Measurements from ENCODE around the gene TRANK1.
A peak's percentile ranks its signal among the peaks of the same experiment; 100 is the strongest.

TRANK1 gene

DNA sequence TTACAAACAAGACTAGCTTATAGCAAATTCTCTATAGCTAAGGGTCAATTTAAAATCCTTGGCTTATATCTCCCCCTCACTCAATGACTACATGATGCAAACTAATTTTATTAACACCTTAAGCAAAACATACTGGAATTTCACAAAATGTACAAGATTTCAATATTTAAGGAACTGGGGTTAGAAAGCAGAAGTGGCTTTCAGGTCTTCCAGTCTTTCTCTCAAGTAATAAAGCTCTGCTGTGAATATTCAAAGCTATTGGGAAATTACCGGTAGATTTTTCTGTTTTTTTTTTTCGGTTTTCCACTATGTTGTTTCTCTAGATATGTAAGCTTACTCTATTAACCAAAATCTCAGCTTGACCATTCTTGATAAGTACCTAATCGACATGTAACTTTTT is 44.2 kb upstream of the TRANK1 start:
- H3F3A ChIP-seq (ENCODE audit: control insufficient read depth, insufficient read depth) = peaks cover 28% of the 10 kb centered on the region
- no peaks in the 10 kb centered on the region for H3K27me3 ChIP-seq (ENCODE audit: control insufficient read depth, low read length)
- H3K4me3 ChIP-seq (ENCODE audit: low read length) = peak overlapping the region; percentile 87
- TF ChIP-seq, protein P1, sequence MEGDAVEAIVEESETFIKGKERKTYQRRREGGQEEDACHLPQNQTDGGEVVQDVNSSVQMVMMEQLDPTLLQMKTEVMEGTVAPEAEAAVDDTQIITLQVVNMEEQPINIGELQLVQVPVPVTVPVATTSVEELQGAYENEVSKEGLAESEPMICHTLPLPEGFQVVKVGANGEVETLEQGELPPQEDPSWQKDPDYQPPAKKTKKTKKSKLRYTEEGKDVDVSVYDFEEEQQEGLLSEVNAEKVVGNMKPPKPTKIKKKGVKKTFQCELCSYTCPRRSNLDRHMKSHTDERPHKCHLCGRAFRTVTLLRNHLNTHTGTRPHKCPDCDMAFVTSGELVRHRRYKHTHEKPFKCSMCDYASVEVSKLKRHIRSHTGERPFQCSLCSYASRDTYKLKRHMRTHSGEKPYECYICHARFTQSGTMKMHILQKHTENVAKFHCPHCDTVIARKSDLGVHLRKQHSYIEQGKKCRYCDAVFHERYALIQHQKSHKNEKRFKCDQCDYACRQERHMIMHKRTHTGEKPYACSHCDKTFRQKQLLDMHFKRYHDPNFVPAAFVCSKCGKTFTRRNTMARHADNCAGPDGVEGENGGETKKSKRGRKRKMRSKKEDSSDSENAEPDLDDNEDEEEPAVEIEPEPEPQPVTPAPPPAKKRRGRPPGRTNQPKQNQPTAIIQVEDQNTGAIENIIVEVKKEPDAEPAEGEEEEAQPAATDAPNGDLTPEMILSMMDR (IDR thresholded peaks at IDR 0.05; ENCODE audit: low read depth, low read length, poor library complexity, severe bottlenecking) = no peak
- no peak for TF ChIP-seq EZH2phosphoT487 (IDR thresholded peaks at IDR 0.05; ENCODE audit: borderline replicate concordance, low read length)
- no peak overlapping the region for H3K27ac ChIP-seq (ENCODE audit: low read depth, low read length)
- no peaks in the 10 kb centered on the region for H3K9me2 ChIP-seq (replicated peaks; ENCODE audit: control insufficient read depth, low read length)
- peaks cover 39% of the 10 kb centered on the region; the same call in 1 of the 2 replicates for H4K20me1 ChIP-seq (ENCODE audit: control insufficient read depth, insufficient read depth, low read depth, low read length)
- no peaks in the 10 kb centered on the region for H3K9me3 ChIP-seq (ENCODE audit: control insufficient read depth, insufficient read depth, low read length)
- H3K36me3 ChIP-seq (ENCODE audit: control insufficient read depth, low read length) = peaks cover 89% of the 10 kb centered on the region
- H3K79me2 ChIP-seq (ENCODE audit: control insufficient read depth, low read length) = peaks cover 64% of the 10 kb centered on the region
- H3K4me1 ChIP-seq (ENCODE audit: control insufficient read depth, low read length) = peaks cover 40% of the 10 kb centered on the region
- peak overlapping the region; percentile 98 for H3K4me2 ChIP-seq (ENCODE audit: low read length)

DNA sequence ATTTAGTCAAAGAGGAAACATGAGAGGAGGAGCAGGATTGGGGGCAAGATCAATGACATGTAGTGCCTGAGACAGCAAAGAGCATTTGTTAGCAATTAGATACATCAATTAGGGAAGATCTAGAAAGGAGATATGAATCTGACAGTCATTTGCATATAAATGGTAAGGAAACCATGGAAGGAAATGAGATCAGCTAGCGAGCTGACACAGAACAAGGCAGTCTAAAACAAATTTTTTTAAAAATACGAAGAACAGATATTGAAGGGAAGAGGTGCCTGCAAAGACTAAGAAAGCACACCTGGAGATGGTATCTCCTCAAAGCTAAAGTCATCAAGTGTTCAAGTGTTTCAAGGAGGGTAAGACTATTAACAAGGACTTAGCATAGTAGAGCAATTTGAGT is 43.5 kb upstream of the TRANK1 start:
- Histone ChIP-seq H3K4me3 (ENCODE audit: low read length) (peak overlapping the region; percentile 87), H3K27ac (ENCODE audit: low read depth, low read length) (peak overlapping the region; percentile 19; the same call in 1 of the 2 replicates), H3F3A (ENCODE audit: control insufficient read depth, insufficient read depth) (peaks cover 28% of the 10 kb centered on the region), H3K36me3 (ENCODE audit: control insufficient read depth, low read length) (peaks cover 92% of the 10 kb centered on the region), H3K27me3 (ENCODE audit: control insufficient read depth, low read length) (no peaks in the 10 kb centered on the region), H3K9me3 (ENCODE audit: control insufficient read depth, insufficient read depth, low read length) (no peaks in the 10 kb centered on the region), H3K9me2 (replicated peaks; ENCODE audit: control insufficient read depth, low read length) (no peaks in the 10 kb centered on the region), H3K4me2 (ENCODE audit: low read length) (peak overlapping the region; percentile 98), H3K79me2 (ENCODE audit: control insufficient read depth, low read length) (peaks cover 60% of the 10 kb centered on the region), H4K20me1 (ENCODE audit: control insufficient read depth, insufficient read depth, low read depth, low read length) (peaks cover 39% of the 10 kb centered on the region; the same call in 1 of the 2 replicates), H3K4me1 (ENCODE audit: control insufficient read depth, low read length) (peaks cover 40% of the 10 kb centered on the region)
- TF ChIP-seq, protein P1 (IDR thresholded peaks at IDR 0.05; ENCODE audit: low read depth, low read length, poor library complexity, severe bottlenecking) = no peak
- no peak for TF ChIP-seq EZH2phosphoT487 (IDR thresholded peaks at IDR 0.05; ENCODE audit: borderline replicate concordance, low read length)

DNA sequence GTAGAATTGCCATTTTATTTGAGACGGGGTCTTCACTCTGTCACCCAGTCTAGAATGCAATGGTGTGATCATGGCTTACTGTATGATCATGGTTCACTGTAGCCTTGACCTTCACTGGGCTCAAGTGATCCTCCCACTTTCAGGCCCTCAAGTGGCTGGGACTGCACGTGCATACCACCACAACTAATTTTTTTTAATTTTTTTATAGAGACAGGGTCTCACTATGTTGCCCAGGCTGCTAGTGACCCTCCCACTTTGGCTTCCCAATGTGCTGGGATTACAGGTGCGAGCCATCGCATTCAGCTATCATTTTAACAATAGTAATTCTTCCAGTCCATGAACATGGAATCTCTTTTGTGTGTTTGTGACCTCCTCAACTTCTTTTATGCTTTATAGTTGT is 36.2 kb upstream of the TRANK1 start:
- Histone ChIP-seq H3K79me2 (ENCODE audit: control insufficient read depth, low read length) (no peaks in the 10 kb centered on the region), H3K9me2 (replicated peaks; ENCODE audit: control insufficient read depth, low read length) (no peaks in the 10 kb centered on the region), H3K4me3 (ENCODE audit: low read length) (no peak overlapping the region), H3K9me3 (ENCODE audit: control insufficient read depth, insufficient read depth, low read length) (no peaks in the 10 kb centered on the region), H3F3A (ENCODE audit: control insufficient read depth, insufficient read depth) (peaks cover 24% of the 10 kb centered on the region), H3K36me3 (ENCODE audit: control insufficient read depth, low read length) (peaks cover 37% of the 10 kb centered on the region), H3K27ac (ENCODE audit: low read depth, low read length) (no peak overlapping the region), H4K20me1 (ENCODE audit: control insufficient read depth, insufficient read depth, low read depth, low read length) (no peaks in the 10 kb centered on the region), H3K4me1 (ENCODE audit: control insufficient read depth, low read length) (no peaks in the 10 kb centered on the region), H3K4me2 (ENCODE audit: low read length) (no peak overlapping the region), H3K27me3 (ENCODE audit: control insufficient read depth, low read length) (no peaks in the 10 kb centered on the region)
- TF ChIP-seq, protein P1 (IDR thresholded peaks at IDR 0.05; ENCODE audit: low read depth, low read length, poor library complexity, severe bottlenecking) = no peak
- no peak for TF ChIP-seq EZH2phosphoT487 (IDR thresholded peaks at IDR 0.05; ENCODE audit: borderline replicate concordance, low read length)
